Memory B cell (primary cell): ENCODE data around the gene SLC5A11.

Experiments used
- ATAC-seq: fragments of 150-1000 bp; cut with Tn5 transposase; 2 replicates; pipeline ENCODE4 v1.10.0; 2021; ENCODE audit warnings: low read depth, mild to moderate bottlenecking, moderate library complexity
- DNase-seq, 2 donors: peaks; one replicate each; pipeline ENCODE4 v3.0.0; 2022; ENCODE audit warnings: low spot score in 2 of 2
- H3K27ac Mint-ChIP-seq: one replicate; pipeline ENCODE4 v1.8.0; 2022; ENCODE audit warnings: mild to moderate bottlenecking, moderate library complexity, mixed read lengths
- H3K27me3 Mint-ChIP-seq: one replicate; pipeline ENCODE4 v1.8.0; 2022; ENCODE audit warnings: mixed read lengths
- H3K36me3 Mint-ChIP-seq: one replicate; pipeline ENCODE4 v1.8.0; 2022; ENCODE audit warnings: mild to moderate bottlenecking, mixed read lengths
- H3K4me1 Mint-ChIP-seq: one replicate; pipeline ENCODE4 v1.8.0; 2022; ENCODE audit warnings: mixed read lengths
- H3K4me3 Mint-ChIP-seq: one replicate; pipeline ENCODE4 v1.8.0; 2022; ENCODE audit warnings: mild to moderate bottlenecking, moderate library complexity, mixed read lengths
- H3K9me3 Mint-ChIP-seq: one replicate; pipeline ENCODE4 v1.8.0; 2022; ENCODE audit warnings: mixed read lengths

Gene SLC5A11

DNA sequence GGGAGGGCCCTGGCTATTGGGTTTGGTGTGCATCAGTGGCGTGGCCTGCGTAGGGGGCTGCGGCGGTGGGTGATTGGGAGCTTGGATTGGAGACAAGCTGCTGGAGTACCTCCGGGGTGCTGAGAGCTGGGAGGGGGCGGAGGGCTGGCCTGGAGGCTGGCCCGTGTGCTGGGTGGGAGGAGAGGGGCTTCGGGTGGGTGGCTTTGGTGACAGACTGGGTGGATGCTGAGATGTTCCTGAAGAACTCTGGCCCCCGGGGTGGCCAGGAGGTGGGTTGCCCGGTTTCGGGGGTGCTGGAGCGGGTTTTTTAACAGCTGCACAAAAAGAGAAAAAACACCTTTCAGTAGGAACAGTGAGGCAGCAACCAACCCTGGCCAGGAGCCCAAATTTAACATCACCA is 85.3 kb downstream of the SLC5A11 start:
- H3K27me3 Mint-ChIP-seq, result no peaks in the 10 kb centered on the region
- no peaks in the 10 kb centered on the region for H3K9me3 Mint-ChIP-seq
- H3K4me3 Mint-ChIP-seq, result no peak overlapping the region
- DNase-seq, result no peak
- H3K27ac Mint-ChIP-seq, result no peak overlapping the region
- H3K4me1 Mint-ChIP-seq, result no peaks in the 10 kb centered on the region
- H3K36me3 Mint-ChIP-seq, result peaks cover 28% of the 10 kb centered on the region
- ATAC-seq, result no peak

- Mint-ChIP-seq H3K4me1 (no peaks in the 10 kb centered on the region), H3K27ac (peak overlapping the region; percentile 14)
- ATAC-seq, result no peak
These were observed 89.6 kb downstream of the SLC5A11 start for GRCh38 chr16:24935336-24935735.

DNA sequence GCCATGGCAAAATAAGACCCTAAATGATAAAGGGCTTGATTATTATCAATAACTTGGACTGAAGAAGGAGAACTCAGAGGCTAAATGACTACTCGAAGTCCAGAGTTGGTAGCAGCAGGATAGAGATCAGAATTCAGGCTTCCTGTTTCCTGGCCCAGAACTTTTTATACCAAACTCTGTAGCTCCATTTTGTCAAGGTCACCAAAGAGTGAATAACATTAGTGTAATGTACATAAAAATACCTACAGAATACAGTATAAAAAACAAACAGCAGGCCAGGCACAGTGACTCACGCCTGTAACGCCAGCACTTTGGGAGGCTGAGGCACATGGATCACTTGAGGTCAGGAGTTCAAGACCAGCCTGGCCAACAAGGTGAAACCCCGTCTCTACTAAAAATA is 90.4 kb downstream of the SLC5A11 start:
- DNase-seq, result no peak
- Mint-ChIP-seq H3K27ac (no peak overlapping the region), H3K36me3 (peaks cover 29% of the 10 kb centered on the region), H3K4me3 (no peak overlapping the region), H3K27me3 (no peaks in the 10 kb centered on the region), H3K9me3 (no peaks in the 10 kb centered on the region), H3K4me1 (no peaks in the 10 kb centered on the region)
- no peak for ATAC-seq

More at GRCh38 chr16:24935336-24935735, 89.6 kb downstream of the SLC5A11 start:
- Mint-ChIP-seq H3K27me3 (no peaks in the 10 kb centered on the region), H3K9me3 (no peaks in the 10 kb centered on the region), H3K36me3 (peaks cover 25% of the 10 kb centered on the region), H3K4me3 (no peak overlapping the region)
- no peak for DNase-seq

GRCh38 chr16:24939224-24939623 is 93.5 kb downstream of the SLC5A11 start:
- DNase-seq, result no peak
- Mint-ChIP-seq H3K9me3 (no peaks in the 10 kb centered on the region), H3K36me3 (peaks cover 32% of the 10 kb centered on the region), H3K4me1 (no peaks in the 10 kb centered on the region), H3K27me3 (no peaks in the 10 kb centered on the region), H3K4me3 (no peak overlapping the region), H3K27ac (no peak overlapping the region)
- ATAC-seq, result no peak

DNA sequence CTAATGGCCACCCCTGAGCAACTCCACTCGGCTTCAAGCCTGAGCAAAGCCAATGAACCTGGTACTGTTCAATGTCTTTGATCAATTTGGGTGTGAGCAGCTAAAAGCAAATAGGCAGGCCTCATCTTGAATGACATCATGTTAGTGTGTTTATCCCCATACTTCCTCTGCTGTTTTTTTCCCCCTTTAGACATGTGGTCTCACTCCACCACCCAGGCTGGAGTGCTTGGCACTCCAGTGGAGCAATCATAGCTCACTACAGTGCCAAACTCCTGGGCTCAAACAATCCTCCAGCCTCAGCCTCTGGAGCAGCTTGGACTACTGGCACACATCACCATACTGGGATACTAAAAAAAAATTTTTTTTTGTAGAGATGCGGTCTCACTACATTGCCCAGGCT is 94.0 kb downstream of the SLC5A11 start:
- H3K36me3 Mint-ChIP-seq, result peaks cover 30% of the 10 kb centered on the region
- no peaks in the 10 kb centered on the region for H3K9me3 Mint-ChIP-seq
- H3K4me3 Mint-ChIP-seq, result no peak overlapping the region
- DNase-seq (no peak), ATAC-seq (no peak)
- no peaks in the 10 kb centered on the region for H3K4me1 Mint-ChIP-seq
- H3K27ac Mint-ChIP-seq, result no peak overlapping the region
- H3K27me3 Mint-ChIP-seq, result no peaks in the 10 kb centered on the region

DNA sequence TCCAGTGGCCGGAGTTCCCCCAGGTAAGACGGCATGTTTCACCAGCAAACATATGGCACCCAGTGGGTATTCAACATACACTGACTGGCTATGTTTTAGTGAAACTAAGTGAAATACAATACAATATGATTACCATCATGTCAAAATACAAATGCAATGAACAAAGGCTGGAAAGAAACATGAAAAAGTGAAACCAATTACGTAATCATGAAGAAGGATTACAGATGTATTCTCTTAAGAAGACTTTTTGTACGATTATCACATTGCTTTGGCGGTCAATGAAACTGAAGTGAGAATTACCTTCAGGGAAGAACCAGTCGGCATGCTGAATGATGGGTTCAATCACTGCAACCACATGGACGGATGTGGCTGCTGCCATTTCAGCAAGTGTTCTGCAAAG is 97.7 kb downstream of the SLC5A11 start:
- H3K27ac Mint-ChIP-seq, result no peak overlapping the region
- H3K36me3 Mint-ChIP-seq, result peaks cover 49% of the 10 kb centered on the region
- no peaks in the 10 kb centered on the region for H3K27me3 Mint-ChIP-seq
- H3K9me3 Mint-ChIP-seq, result no peaks in the 10 kb centered on the region
- no peak for DNase-seq
- no peak for ATAC-seq
- H3K4me3 Mint-ChIP-seq, result no peak overlapping the region
- H3K4me1 Mint-ChIP-seq, result no peaks in the 10 kb centered on the region

GRCh38 chr16:24944206-24944605 is 98.4 kb downstream of the SLC5A11 start:
- H3K27ac Mint-ChIP-seq, result no peak overlapping the region
- H3K36me3 Mint-ChIP-seq, result peaks cover 51% of the 10 kb centered on the region
- no peaks in the 10 kb centered on the region for H3K4me1 Mint-ChIP-seq
- no peaks in the 10 kb centered on the region for H3K9me3 Mint-ChIP-seq
- ATAC-seq (no peak), DNase-seq (no peak)
- H3K27me3 Mint-ChIP-seq, result no peaks in the 10 kb centered on the region
- H3K4me3 Mint-ChIP-seq, result no peak overlapping the region

DNA sequence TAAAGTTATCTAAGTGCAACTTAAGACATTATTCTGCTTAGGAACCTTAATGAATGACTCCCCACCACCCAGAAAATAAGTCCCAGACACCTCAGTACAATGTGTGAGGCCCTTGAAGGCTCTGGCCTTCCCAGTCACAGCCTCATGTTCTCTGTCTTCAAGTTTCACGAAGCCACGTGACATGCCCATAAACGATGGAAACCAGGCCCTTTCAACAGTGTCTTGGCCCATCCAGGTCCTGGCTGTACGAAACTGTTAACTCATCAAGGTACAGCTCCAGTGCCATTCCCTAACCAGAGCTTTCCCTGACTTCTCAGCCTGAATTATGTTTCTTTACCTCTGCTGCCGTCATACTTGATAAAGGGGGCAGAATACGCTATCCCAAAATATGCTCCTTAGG is 100.4 kb downstream of the SLC5A11 start:
- Mint-ChIP-seq H3K27me3 (no peaks in the 10 kb centered on the region), H3K4me3 (no peak overlapping the region), H3K9me3 (no peaks in the 10 kb centered on the region), H3K4me1 (no peaks in the 10 kb centered on the region), H3K36me3 (peaks cover 48% of the 10 kb centered on the region), H3K27ac (peak overlapping the region; percentile 56)
- ATAC-seq (no peak), DNase-seq (no peak)

DNA sequence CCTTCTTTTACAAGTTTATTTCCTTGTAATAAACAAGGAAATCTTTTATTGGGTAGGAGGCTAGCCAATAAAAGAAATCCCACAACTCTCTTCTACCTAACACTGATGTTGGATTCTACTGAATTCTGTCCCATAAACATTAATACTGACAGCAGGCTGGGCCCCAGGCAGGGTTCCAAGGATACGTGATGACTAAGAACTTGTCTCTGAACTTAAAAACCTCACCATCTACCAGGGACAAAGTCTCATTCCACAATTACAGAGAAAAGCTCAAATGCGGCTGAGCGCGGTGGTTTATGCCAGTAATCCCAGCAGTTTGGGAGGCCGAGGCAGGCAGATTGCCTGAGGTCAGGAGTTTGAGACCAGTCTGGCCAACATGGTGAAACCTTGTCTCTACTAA is 104.5 kb downstream of the SLC5A11 start:
- DNase-seq, result no peak
- H3K36me3 Mint-ChIP-seq, result peaks cover 43% of the 10 kb centered on the region
- no peaks in the 10 kb centered on the region for H3K4me1 Mint-ChIP-seq
- H3K27ac Mint-ChIP-seq, result no peak overlapping the region
- H3K9me3 Mint-ChIP-seq, result no peaks in the 10 kb centered on the region
- no peaks in the 10 kb centered on the region for H3K27me3 Mint-ChIP-seq
- ATAC-seq, result no peak
- no peak overlapping the region for H3K4me3 Mint-ChIP-seq

- Mint-ChIP-seq H3K27ac (peak overlapping the region; percentile 55), H3K4me1 (peaks cover 4% of the 10 kb centered on the region), H3K4me3 (no peak overlapping the region), H3K9me3 (no peaks in the 10 kb centered on the region), H3K36me3 (peaks cover 47% of the 10 kb centered on the region), H3K27me3 (no peaks in the 10 kb centered on the region)
- no peak for DNase-seq
- ATAC-seq, result no peak
These were observed 107.5 kb downstream of the SLC5A11 start for GRCh38 chr16:24953306-24953705.

DNA sequence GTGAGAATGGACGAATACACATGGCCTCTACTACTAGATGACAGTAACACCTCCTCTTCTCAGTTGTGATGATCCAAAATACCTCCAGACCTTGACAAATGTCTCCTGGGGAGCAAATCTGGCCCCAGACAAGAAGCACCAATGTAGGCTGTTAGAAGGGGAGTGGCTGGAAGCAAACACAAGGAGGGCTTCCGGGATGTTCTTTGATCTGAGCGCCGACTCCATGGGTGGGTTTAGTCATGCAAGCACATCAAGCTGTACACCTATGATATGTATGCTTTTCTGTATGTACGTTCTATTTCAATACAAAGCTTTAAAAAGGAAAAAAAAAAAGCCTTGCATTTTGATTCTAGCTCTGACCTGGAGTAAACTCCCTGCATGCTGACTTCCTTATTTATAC is 108.0 kb downstream of the SLC5A11 start:
- Mint-ChIP-seq H3K4me1 (peaks cover 4% of the 10 kb centered on the region), H3K36me3 (peaks cover 48% of the 10 kb centered on the region), H3K27ac (peak overlapping the region; percentile 55), H3K27me3 (no peaks in the 10 kb centered on the region), H3K9me3 (no peaks in the 10 kb centered on the region), H3K4me3 (no peak overlapping the region)
- no peak for DNase-seq
- ATAC-seq, result no peak

- DNase-seq, result no peak
- H3K4me1 Mint-ChIP-seq, result peaks cover 4% of the 10 kb centered on the region
- peaks cover 52% of the 10 kb centered on the region for H3K36me3 Mint-ChIP-seq
- no peaks in the 10 kb centered on the region for H3K9me3 Mint-ChIP-seq
- ATAC-seq, result peak; percentile 15
- H3K27ac Mint-ChIP-seq, result peak overlapping the region; percentile 21
- H3K27me3 Mint-ChIP-seq, result no peaks in the 10 kb centered on the region
- H3K4me3 Mint-ChIP-seq, result no peak overlapping the region
These were observed 108.4 kb downstream of the SLC5A11 start for GRCh38 chr16:24954137-24954536.

GRCh38 chr16:24955975-24956731 is 110.4 kb downstream of the SLC5A11 start:
- ATAC-seq, result no peak
- Mint-ChIP-seq H3K4me1 (peaks cover 4% of the 10 kb centered on the region), H3K9me3 (no peaks in the 10 kb centered on the region), H3K4me3 (no peak overlapping the region), H3K27me3 (no peaks in the 10 kb centered on the region), H3K36me3 (peaks cover 55% of the 10 kb centered on the region), H3K27ac (peak overlapping the region; percentile 29)
- DNase-seq, result no peak

GRCh38 chr16:24957887-24958286 is 112.1 kb downstream of the SLC5A11 start:
- Mint-ChIP-seq H3K4me1 (peaks cover 4% of the 10 kb centered on the region), H3K9me3 (peaks cover 4% of the 10 kb centered on the region), H3K27me3 (no peaks in the 10 kb centered on the region), H3K27ac (no peak overlapping the region), H3K4me3 (no peak overlapping the region), H3K36me3 (peaks cover 63% of the 10 kb centered on the region)
- no peak for ATAC-seq
- no peak for DNase-seq
